ENCODE results near the gene TBC1D22A. TPM values are rescaled to one million over a fixed set of nuclear protein-coding genes. Genes with fewer than 3 reads are reported as not detected.

The TBC1D22A gene
- total and polyA plus RNA-seq, 2 donors (not counting 3 experiments of a cell fraction or from before 2014, with no cell fraction given), result 26.1 to 32.4 TPM

DNA sequence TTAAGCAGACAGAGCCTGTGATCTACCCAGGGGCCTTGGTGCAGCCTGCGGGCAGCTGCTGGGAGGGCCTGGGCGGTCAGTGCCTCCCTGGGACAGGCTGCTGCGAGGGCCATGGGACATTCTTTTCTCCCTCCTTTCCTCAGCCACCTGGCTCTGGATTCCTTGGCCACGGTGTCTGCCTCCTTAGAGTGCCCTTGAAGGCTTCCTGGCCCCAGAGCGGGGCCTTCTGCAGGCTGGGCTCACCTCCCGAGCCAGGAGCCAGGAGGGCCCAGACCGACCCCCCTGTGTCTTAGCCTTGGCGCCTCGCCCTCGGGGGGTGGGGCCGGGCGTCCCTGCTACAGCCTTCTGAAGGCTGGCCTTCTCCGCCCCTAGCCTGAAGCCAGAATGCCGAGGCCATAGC, 231.2 kb downstream of the TBC1D22A start:
- DNase-seq (ENCODE audit: low read depth, low spot score) (no peak), FAIRE-seq (no peak)
- POLR2A ChIA-PET, result no interaction called here
- BruUV-seq (replicated peaks), result no TSS peak
- TF ChIP-seq JUN (IDR thresholded peaks at IDR 0.05; ENCODE audit: borderline replicate concordance, insufficient read depth, insufficient read length, low read depth) (no peak), FOS (IDR thresholded peaks at IDR 0.05; ENCODE audit: borderline replicate concordance, insufficient read depth, low read length) (no peak), GATA2 (IDR thresholded peaks at IDR 0.05; ENCODE audit: insufficient read depth, insufficient read length, low read depth, low read length) (no peak), POLR2A (IDR thresholded peaks at IDR 0.05; ENCODE audit: low read depth, low read length) (no peak), EZH2 (IDR thresholded peaks at IDR 0.05; ENCODE audit: borderline replicate concordance, low read depth, low read length, severe bottlenecking) (no peak), MYC (IDR thresholded peaks at IDR 0.05; ENCODE audit: low read depth, low read length) (no peak), POLR2AphosphoS5 (IDR thresholded peaks at IDR 0.05; ENCODE audit: insufficient read depth, low read depth, low read length) (no peak)
- TF ChIP-seq, protein P1, sequence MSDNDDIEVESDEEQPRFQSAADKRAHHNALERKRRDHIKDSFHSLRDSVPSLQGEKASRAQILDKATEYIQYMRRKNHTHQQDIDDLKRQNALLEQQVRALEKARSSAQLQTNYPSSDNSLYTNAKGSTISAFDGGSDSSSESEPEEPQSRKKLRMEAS (IDR thresholded peaks at IDR 0.05; ENCODE audit: insufficient read depth, insufficient read length), result no peak
- TF ChIP-seq, protein P2, sequence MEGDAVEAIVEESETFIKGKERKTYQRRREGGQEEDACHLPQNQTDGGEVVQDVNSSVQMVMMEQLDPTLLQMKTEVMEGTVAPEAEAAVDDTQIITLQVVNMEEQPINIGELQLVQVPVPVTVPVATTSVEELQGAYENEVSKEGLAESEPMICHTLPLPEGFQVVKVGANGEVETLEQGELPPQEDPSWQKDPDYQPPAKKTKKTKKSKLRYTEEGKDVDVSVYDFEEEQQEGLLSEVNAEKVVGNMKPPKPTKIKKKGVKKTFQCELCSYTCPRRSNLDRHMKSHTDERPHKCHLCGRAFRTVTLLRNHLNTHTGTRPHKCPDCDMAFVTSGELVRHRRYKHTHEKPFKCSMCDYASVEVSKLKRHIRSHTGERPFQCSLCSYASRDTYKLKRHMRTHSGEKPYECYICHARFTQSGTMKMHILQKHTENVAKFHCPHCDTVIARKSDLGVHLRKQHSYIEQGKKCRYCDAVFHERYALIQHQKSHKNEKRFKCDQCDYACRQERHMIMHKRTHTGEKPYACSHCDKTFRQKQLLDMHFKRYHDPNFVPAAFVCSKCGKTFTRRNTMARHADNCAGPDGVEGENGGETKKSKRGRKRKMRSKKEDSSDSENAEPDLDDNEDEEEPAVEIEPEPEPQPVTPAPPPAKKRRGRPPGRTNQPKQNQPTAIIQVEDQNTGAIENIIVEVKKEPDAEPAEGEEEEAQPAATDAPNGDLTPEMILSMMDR (IDR thresholded peaks at IDR 0.05; ENCODE audit: extremely low read depth in 1 of 2, insufficient read depth in 1 of 2, low read depth in 1 of 2, low read length in 2 of 2), result no peak
- H2AFZ ChIP-seq (ENCODE audit: low read depth, low read length), result no peak overlapping the region
- no peak overlapping the region for H3K27ac ChIP-seq (ENCODE audit: insufficient read depth, low read depth, low read length)
- H3K4me3 ChIP-seq (replicated peaks in 1 of 3; ENCODE audit: insufficient read depth in 1 of 3, low read depth in 1 of 3, low read length in 3 of 3), result no peak overlapping the region
- H3K4me1 ChIP-seq (ENCODE audit: control insufficient read depth, extremely low read depth, insufficient read depth, low read length), result no peaks in the 10 kb centered on the region
- dilution Hi-C loops (cut with MboI; ENCODE audit: extremely low pct_ligation_motif_present, low sequenced_read_pairs) (no loop called here), intact Hi-C loops (cut with micrococcal nuclease) (no loop called here)
- H3K9me3 ChIP-seq (replicated peaks; ENCODE audit: control insufficient read depth, insufficient read depth, low read length), result no peaks in the 10 kb centered on the region
- peaks cover 0 to 4% of the 10 kb centered on the region in 2 experiments for H3K36me3 ChIP-seq (ENCODE audit: control insufficient read depth in 2 of 2, extremely low read depth in 1 of 2, insufficient read depth in 2 of 2, low read length in 2 of 2)
- H3K9me1 ChIP-seq (replicated peaks; ENCODE audit: control insufficient read depth, extremely low read depth, insufficient read depth, low read length), result no peaks in the 10 kb centered on the region
- H3K9ac ChIP-seq (replicated peaks; ENCODE audit: extremely low read depth, insufficient read depth, low read length), result no peak overlapping the region
- H3K27me3 ChIP-seq (ENCODE audit: control insufficient read depth in 2 of 2, insufficient read depth in 2 of 2, low read length in 2 of 2), result no peaks in the 10 kb centered on the region
- CTCF ChIA-PET, result no interaction called here
- no peaks in the 10 kb centered on the region for H3K79me2 ChIP-seq (ENCODE audit: control insufficient read depth, insufficient read depth, low read length)
- H4K20me1 ChIP-seq (replicated peaks; ENCODE audit: control insufficient read depth, extremely low read depth, insufficient read depth, low read length), result no peaks in the 10 kb centered on the region
- H3K4me2 ChIP-seq (ENCODE audit: insufficient read depth, low read length), result no peak overlapping the region
